DOHH2 (cell line): Measurements from ENCODE around the gene ATP2B3.

Experiments used
- CTCF ChIP-seq: fragments of 200-600 bp; sonication (generic); IDR thresholded peaks from one replicate; pipeline ENCODE4 v1.5.1; 2014; ENCODE audit warnings: antibody characterized with exemption, mild to moderate bottlenecking, low read depth, low read length; ENCODE audit not compliant: poor library complexity, severe bottlenecking
- EZH2phosphoT487 ChIP-seq: fragments of 200-600 bp; sonication (generic); IDR thresholded peaks from 2 replicates; pipeline ENCODE4 v1.6.1; 2017; ENCODE audit warnings: borderline replicate concordance, mild to moderate bottlenecking, antibody characterized with exemption, low read length, moderate library complexity, mixed read lengths

DNA sequence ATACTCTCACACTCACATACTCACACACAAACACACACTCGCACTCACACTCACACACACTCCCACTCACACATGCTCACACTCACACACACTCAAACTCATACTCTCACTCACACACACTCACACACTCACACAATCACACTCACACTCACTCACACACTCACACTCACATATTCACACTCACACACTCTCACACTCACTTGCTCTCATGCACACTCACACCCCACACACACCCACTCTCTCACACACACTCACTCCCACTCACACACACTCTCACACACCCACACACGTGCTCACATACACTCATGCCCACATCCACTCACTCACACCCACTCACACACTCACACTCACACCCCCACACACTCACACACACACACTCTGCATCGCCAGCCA, 4.9 kb upstream of the ATP2B3 start:
- no peak for TF ChIP-seq CTCF
- TF ChIP-seq EZH2phosphoT487, result no peak
